Amygdala (tissue), 56 donors: Measurements from ENCODE around the gene TSSK6.

Experiments used
- DNase-seq, 56 donors: peaks; one replicate each; lab custom pipeline; 2025; lab: John Stamatoyannopoulos, UW

TSSK6 gene

DNA sequence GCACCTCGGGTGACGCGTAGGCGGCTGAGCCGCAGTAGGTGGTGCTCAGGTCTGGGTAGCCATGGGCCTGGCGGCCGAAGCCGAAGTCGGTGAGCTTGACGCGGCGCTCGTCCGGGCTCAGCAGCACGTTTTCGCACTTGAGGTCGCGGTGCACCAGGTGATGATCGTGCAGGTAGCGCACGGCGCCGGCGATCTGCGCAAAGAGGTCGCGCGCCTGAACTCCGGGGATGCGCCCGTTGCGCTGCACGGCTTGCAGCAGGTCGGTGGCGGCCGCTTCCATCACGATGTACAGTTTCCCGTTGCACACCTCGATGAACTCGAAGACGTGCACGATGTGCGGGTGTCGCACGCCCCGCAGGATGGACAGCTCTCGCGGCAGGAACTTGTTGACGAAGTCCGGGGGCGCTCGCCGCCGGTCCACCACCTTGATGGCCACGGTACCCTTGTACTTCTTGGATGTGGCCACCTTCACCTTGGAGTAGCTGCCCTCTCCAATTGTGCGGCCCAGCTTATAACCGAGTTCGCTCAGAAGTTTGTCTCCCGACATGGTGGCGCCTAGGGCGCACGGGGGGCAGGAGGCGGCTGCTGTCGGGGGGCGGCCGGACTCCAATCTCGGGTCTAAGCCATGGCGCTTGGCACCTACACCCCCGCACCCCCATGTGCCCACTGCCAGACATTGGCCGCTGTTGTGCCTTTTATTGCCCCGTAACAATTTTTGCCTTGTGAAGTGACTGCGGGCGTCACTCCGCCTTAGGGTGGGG lies at the start of gene TSSK6:
TSS of gene TSSK6 (minus strand) at position 668 of the 761 bp plus-strand sequence. CDS start at position 547, 121 bp downstream.
- DNase-seq, result no peak

DNA sequence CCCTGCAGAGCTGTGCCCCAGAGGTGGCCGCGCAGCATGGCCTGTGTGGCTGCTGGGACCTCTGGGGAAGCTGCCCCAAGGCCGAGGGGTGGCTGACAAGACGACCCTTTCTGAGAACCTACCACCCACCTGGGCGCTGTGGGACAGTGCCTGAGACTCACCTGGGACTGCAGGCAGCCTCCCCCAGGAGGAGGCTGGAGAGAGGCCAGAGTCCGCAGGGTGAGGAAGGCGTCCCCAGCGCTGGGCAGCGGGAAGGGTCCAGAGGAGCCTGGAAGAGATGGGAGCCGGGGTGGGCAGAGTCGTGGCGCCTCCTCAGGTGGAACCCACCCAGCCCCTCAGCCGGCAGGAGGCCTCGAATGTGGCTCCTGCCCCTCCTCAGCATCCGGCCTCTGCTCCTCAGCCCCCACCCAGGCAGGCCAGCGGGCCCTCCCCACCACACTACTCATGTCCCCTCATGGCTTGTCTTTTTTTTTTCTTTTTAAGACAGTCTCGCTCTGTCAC lies 48.0 kb upstream of the TSSK6 start:
- no peak for DNase-seq

DNA sequence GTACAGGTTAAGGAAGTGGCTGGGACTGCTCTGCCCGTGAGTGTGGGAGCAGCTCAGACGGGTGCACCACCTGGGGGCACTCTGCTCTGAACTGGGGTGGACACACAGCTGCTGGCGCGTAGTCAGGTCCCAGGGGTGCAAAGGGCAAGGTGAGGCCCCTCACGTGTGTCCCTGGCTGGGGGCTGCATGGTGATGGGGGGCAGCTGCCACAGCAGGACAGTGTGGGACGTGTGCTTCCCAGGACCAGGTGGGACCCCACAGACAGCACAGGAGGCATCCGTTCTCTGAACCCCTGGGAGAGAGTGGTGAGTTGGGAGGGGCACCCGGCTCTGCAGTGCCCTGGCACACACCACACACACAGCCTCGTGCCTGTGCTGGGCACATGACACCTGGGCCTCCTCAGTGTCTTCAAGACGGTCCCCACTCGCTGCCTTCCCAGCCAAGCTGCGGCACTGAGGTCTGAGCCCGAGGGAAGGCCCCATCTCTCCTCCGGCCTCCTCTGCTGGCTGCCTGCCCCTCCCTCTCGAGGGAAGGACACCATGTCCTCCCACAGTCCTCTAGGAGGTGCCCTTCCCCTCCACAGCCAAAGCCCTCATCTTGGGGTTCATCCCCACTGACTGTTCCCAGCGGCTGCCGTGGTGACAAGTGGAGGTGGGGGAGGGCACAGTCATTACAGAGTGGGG lies 47.5 kb upstream of the TSSK6 start:
- no peak for DNase-seq

DNA sequence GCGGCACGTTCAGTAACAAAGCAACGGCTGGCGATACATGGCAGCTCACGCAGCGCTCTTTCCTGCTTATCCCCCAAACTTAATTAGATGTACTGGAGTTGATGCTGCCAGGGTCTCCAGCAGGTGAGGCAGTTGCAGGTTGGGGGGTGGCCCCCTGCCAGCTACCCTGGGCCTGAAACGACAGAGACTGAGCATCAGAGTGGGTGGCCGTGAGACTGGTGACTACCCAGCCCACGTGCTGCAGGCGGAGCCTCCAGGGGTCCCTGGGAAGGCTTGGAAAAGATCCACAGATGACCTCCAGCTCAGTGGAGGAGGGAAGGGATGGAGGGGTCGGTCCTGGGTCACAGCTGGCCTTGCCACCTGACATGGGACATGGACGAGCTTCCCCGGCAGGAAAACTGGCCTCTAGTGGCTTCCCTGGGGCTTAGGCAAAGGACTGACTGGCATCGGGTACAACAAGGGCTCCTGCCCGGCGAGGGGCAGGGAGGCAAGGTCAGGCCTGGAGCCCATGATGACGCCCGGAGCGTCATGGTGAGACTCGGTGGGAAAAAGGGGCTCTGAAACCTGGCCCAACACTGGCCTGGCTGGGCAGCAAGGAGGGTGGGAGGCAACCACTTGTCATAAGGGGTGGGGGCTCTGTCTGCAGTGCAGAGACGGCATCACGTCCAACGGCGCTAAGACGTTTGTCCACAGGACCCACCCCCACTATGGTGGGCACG lies 46.8 kb upstream of the TSSK6 start:
- DNase-seq, result no peak

DNA sequence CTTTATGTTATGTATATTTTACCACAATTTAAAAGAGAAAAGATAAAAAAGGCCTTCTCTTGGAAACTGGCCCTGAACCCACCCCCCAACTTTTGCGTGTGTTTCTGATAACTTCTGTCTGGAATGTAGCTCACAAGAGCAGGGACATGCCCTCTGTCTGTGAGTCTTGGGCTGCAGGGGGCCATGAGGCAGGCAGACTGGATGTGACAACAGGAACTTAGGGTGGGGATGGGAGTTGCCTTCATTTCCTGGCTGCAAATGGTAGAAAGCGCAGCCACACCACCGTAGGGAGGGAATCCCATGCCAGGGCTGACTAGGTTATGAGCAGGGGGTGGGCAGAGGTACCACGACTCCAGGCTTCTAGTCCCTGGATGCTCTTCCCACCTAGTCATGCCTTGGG lies 44.6 kb upstream of the TSSK6 start:
- no peak for DNase-seq

DNA sequence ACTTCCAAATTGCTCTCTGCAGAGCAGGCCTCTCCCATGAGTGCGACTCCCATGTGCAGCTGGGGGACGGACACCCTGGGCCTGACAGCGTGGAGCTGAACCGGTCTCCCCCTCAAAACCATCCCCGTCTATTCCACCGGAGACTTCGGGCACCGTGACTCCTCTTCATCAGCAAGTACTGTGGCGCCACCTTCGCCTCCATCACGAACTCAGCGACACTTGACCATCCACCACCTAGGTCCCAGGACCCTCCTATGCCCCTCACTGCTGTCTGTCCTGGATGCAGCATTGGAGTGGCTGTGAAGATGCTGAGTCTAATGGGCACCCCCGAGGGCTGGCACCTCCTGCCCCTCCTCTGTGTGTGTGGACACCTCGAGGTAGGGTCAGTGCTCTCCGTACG lies 43.3 kb upstream of the TSSK6 start:
- DNase-seq, result no peak

DNA sequence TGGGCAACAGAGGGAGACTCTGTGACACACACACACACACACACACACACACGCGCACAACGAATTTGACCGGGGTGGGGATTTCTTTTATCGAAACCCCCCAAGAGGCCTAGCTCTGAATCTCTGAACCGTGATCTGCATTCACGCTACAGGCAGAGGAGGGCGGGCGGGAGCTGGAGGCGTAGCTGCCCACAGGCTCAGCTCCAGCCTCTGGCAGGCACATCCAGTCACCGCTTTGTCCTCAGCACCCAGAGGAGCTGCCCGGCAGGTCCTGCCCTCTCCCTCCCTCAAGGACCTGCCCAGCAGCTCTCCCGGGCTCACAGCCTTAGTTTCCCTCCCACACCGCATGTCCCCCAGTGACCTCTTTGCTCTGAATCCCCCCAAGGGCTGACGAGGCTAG lies 42.7 kb upstream of the TSSK6 start:
- no peak for DNase-seq

DNA sequence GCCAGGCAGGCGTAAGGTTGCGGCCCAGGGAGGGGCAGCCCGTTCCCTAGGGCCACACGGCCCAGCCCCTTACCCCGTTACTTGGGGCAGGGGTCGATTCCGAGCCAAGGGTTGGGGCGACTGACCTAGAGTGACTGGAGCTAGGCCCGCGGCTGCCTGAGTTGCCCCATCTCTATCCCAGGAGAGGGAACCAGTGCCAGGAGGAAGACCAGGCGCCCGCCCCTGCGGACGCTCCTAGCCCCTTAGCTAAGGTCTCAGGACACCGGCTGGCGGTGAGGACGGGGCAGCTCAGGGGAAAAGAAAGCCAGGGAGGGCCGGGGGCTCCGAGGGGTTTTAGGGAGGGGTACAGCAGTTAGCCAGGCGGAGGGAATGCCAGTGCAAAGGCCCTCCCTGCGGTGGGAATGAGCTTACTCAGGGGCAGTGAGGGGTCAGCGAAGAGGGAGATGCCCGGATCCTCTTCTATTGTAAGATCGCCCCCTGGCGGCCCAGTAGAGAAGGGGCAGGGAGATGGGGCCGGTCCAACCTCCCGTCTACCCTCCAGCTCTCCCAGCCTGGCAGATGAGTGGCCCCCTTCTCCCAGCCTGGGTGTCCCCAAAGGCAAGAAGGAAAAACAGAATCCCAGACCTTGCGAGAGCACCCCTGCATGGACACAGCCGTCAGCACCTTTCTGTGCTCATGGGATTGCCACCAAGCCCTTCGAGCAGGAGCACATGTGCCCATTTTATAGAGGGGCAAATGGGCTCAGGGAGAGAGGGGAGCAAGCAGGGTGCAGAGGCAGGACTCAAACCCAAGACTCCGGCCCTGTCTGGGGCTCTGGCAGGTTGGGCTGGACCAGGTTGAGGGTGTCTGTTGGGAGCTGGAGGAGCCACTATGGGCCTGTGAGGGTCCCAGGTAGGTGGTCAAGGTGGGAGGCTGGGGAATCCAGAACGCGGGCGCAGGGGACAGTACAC lies 39.0 kb upstream of the TSSK6 start:
- DNase-seq, result peak in 3 of 56 donors; percentile 4 to 36 (median 16)

DNA sequence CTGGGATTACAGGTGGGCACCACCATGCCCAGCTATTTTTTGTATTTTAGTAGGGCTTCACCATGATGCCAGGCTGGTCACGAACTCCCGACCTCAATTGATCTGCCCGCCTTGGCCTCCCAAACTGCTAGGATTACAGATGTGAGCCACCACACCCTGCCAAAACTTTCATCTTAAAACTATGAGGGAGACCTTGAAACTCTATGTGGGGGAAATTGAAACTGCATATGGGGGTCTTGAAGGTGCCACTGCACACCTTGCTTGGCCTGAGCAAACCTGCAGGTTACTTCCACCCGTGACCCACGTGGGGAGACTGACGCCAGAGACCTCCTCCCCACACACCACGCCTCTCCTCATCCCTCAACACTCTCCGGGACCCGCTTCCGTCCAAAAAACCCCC lies 38.3 kb upstream of the TSSK6 start:
- no peak for DNase-seq

DNA sequence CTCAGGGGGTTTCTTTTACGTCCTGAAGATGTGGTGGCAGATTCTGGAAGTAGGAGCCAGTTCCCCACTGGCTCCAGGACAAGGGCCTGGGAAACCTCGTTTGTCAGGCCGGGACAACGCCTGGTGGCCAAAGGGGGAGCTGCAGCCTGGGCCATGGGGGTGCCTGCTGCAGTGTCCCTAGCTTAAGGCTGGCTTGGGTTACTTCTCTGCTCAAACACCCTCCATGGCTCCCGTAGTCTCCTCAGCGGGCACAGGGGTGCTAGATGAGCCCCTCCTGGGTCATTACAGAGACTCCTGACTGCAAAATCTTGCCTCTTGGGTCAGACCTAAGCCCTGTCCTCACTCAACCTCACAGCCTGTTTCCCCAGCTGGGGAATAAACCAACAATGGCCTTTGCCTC lies 37.5 kb upstream of the TSSK6 start:
- DNase-seq, result no peak

DNA sequence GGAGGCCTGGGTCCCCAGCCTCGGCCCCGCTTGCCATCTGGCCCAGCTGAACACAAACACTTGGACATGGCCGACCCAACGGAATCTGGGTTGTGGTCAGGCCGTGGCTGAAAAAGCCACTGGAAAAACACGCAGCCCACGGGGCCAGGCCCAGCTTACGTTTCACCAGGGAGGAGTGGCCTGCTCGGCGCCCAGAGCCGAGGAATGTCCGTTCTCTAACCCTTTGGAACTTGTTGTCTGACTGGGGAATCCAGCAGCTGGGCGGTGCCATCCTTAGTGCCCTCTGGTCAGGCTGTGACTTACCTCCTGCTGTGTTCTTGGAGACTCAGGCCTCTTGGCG lies 36.5 kb upstream of the TSSK6 start:
- no peak for DNase-seq

DNA sequence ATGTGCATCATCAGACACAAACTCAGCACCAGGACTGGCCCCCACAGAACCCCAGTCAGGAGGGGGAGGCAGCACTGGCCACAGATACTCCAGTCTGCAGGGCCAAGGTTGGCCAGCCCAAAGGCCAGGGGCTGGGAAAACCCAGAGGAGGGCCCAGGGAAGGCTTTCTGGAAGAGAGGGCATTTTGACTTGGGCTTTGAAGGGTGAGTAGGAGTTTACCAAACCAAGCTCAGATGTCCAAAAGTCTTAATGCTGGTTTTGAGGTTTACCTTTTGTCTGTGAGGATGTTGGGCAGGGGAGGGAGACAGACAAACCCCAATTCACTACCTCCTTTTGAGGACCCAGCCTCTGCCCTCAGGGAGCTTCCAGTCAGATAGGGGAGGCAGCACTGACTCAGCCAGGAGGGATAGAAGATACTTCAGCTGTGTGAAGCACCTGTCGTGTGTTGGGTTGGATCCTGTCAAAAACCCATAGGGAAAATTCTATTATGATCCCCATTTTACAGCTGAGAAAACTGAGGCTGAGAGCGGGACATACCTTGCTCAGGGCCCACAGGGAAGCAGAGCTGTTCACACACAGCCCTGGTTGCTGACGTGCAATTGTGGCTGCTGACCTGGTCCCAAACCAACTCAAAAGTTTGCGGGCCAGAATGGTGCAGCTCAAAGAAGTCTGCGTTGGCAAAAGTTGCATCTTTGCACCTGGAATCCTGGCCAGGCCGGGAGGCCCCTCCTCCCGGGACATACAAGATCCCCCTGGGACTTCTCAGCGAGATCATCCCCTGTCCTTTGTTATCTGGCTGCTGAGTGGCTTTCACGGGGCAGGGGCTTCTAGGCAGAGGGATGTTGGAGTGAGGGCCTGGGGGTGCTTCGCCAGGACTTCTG lies 35.9 kb upstream of the TSSK6 start:
- no peak for DNase-seq

DNA sequence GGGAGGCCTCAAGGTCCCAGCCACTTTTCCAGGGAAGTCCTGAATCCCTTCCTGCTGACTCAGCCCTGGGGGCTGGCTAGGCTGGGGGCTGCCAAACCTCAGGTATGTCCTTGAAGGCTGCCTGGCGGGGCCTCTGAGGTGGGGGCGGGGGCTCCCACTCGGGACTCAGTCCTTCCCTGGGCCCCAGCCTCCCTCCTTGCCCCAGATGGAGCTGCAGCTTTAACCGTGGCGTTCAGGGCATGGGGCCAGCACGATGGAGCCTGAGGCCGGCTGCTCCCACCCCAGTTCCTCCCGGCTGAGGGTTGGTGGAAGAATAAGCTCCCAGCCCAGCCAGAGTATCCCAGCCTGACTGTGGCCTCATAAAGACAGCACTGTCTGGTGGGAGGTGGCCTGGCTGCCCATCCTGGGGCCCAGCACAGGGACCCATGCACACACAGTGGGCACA lies 35.2 kb upstream of the TSSK6 start:
- no peak for DNase-seq

DNA sequence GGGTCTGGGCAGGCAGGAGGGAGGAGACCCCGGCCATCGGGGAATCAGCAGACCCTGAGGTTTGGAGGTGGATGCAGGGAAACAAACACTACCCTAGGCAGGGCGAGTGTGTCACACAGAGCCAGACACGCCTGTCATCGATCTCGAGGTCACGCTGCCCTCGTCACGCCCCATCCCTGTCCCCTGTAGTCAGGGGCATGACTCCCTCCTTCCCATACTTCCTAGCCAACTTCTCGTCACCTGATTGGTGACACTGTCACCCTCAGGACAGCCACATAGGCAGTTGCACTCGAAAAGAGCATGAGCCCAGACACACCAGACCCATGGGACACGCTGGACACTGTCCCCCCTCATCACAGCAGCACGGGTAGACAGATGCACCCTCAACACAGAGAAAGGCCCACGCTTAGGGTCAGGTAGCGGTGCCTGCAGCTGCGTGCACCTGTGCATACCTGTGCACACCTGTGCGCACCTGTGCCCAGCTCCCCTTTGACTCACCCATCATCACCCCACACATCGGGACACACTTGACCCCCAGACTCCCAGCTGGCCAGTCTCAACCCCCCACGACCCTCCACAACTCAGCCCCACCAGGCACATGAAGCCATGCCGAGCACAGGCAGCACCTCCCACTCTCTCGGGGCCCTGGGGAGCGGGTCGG lies 34.6 kb upstream of the TSSK6 start:
- DNase-seq, result no peak

DNA sequence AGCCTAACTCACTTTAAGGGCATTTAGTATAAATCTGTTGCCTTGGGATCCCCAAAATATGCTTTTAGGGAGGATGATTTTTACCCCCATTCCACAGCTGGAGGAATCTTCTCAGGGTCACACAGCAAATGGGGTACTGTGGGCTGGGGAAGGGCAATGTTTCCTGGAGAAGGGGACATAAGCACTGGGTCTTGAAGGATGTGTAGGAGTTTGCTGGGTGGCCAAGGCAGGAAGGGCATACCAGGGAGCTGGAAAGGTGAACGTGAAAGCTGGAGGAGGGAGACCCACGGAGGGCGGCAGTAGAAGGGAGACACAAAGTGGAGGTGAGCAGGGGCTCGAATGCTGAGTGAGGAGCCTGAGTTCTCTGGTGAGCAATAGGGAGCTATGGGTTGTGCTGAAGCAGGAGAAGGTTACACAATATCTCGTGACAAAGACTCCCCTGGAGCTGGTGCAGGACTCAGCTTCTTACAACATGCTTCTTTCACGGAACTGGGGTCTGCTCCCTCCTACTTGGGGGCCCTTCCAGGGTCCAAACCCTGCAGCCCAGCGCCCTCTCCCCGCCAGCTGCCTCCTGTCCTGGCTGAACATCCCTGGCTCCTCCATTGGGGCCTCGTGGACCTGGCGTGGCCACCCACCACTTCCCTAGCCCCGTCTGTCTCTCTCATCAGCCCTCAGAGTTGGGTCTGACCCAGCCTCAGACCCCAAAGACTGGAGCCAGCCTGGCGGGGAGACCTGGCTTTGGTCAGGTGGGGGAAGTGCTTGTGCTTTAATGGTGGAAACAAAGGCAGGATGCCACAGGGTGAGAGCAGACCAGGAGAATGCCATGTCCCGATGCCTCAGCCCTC lies 33.8 kb upstream of the TSSK6 start:
- no peak for DNase-seq

DNA sequence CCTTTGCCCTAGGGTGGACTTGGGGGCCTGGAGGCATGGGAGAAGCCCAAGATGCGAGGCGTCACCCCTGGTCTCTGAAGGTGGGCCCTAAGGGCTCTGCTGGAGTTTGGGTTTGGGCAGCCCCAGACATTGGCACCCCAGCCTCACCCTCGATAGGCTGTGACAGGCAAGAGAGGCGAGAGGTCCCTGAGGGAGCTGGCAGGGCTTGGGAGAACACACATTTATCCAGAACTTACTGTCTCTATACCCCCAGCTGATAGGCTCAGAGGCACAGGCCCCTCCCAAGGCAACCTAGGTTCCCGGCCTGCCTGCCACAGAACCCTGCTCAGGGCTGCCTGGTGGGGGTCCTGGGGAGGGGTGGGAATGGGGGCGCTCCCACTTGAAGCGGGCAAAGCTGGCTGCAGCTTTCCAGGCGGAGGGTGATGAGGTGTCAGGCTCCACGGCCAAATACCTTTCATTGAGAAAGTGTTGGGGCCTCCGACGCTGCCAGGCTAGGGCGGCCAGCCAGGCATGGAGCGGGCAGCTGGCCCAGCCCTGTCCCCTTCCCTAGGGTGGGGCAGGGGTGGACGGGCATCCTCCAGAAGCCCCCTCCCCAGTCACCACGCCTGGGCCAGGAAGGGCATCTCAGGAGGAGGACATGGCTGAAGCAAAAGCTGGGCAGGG lies 32.5 kb upstream of the TSSK6 start:
- no peak for DNase-seq

DNA sequence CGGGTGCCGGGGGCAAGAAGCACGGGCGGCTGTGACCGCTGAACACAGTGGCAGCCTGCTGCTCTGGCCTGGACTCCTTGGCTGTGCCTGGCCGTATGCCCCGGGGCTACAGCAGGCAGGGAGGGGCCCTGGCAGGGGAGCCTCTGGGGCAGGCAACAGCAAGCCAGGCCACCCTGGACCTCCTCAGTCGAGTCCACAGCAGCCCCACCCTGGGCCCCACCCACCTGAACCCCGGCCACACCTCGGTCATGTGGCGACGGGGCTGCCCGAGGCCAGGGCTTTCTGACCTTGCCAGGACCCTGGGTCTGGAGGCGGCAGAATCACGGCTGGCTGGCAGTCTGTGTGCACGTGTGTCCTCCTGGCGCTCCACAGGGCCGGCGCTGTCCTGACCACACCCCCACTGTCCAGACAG lies 31.4 kb upstream of the TSSK6 start:
- DNase-seq, result peak in 1 of 56 donors; percentile 36
